ENCODE measurements around the gene AP2A2.

Gene AP2A2

DNA sequence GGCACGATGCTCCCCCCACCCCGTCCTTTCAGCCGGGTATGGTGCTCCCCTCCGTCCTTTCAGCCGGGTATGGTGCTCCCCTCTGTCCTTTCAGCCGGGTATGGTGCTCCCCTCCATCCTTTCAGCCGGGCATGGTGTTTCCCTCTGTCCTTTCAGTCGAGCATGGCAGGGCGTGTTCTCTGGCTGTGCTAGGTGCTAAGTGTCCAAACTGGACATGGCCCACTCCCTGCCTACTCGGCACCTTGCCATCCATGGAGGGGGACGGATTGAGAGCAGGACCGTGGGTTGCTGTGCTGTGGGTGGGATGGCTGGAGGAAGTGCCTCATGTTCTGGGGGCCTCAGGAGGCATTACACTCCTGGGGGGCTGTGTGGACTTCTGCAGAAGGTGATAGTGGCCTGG, 65.4 kb downstream of the AP2A2 start:
- no peak for TF ChIP-seq EZH2phosphoT487 (IDR thresholded peaks at IDR 0.05; ENCODE audit: borderline replicate concordance)
- TF ChIP-seq, protein P1, sequence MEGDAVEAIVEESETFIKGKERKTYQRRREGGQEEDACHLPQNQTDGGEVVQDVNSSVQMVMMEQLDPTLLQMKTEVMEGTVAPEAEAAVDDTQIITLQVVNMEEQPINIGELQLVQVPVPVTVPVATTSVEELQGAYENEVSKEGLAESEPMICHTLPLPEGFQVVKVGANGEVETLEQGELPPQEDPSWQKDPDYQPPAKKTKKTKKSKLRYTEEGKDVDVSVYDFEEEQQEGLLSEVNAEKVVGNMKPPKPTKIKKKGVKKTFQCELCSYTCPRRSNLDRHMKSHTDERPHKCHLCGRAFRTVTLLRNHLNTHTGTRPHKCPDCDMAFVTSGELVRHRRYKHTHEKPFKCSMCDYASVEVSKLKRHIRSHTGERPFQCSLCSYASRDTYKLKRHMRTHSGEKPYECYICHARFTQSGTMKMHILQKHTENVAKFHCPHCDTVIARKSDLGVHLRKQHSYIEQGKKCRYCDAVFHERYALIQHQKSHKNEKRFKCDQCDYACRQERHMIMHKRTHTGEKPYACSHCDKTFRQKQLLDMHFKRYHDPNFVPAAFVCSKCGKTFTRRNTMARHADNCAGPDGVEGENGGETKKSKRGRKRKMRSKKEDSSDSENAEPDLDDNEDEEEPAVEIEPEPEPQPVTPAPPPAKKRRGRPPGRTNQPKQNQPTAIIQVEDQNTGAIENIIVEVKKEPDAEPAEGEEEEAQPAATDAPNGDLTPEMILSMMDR (conservative IDR thresholded peaks at IDR 0.05; ENCODE audit: low read length) = no peak
- peaks cover 4% of the 10 kb centered on the region for H4K20me1 ChIP-seq (ENCODE audit: insufficient read depth, low read length, poor library complexity, severe bottlenecking)
- H3K4me3 ChIP-seq (ENCODE audit: low read length, poor library complexity, severe bottlenecking) = no peak overlapping the region
- H3K9ac ChIP-seq (ENCODE audit: low read depth, low read length, poor library complexity, severe bottlenecking) = no peak overlapping the region
- H3K79me2 ChIP-seq (ENCODE audit: insufficient read depth, low read length) = no peaks in the 10 kb centered on the region
- no peaks in the 10 kb centered on the region for H3F3A ChIP-seq (ENCODE audit: low read depth)
- H3K9me2 ChIP-seq (replicated peaks; ENCODE audit: low read depth, low read length) = no peaks in the 10 kb centered on the region
- H3K4me1 ChIP-seq (ENCODE audit: insufficient read depth, low read length, poor library complexity, severe bottlenecking) = no peaks in the 10 kb centered on the region
- H3K4me2 ChIP-seq (ENCODE audit: low read depth, low read length, poor library complexity, severe bottlenecking) = no peak overlapping the region
- no peaks in the 10 kb centered on the region for H3K27me3 ChIP-seq (ENCODE audit: insufficient read depth, low read length, poor library complexity, severe bottlenecking)
- H3K36me3 ChIP-seq (ENCODE audit: insufficient read depth, low read length) = peaks cover 76% of the 10 kb centered on the region; the same call in 1 of the 2 replicates
- H2AFZ ChIP-seq (ENCODE audit: low read length) = no peak overlapping the region
- no peaks in the 10 kb centered on the region for H3K9me3 ChIP-seq (ENCODE audit: insufficient read depth, low read depth, low read length)

DNA sequence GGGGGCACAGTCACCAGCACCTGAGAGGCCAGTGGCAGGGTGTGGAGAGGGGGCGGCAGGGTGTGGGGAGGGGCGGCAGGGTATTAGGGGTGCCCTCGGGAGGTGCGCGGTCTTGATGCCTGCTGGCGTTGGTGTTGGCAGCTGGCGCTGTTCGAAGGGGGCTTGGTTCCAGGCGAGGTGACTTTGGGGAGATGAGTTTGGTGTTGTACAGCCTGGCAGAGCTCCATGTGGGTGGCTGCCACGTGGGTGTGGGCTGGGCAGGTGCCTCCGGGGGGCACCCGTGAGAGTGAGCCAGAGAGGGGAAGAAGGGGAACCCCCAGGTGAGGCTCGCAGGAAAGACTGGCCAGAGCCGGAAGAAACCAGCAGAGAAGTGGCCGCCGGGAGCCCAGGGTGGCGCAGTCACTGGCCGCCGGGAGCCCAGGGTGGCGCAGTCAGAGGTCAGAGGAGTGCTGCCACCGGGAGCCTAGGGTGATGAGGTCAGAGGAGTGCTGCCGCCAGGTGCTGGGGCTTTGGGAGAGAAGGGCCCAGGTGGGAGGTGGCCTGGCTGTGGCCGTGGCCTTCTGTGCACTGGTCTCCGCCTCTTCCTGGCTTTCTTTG, 66.1 kb downstream of the AP2A2 start:
- Histone ChIP-seq H2AFZ (ENCODE audit: low read length) (no peak overlapping the region), H3K9me2 (replicated peaks; ENCODE audit: low read depth, low read length) (no peaks in the 10 kb centered on the region), H3K4me3 (ENCODE audit: low read length, poor library complexity, severe bottlenecking) (no peak overlapping the region), H4K20me1 (ENCODE audit: insufficient read depth, low read length, poor library complexity, severe bottlenecking) (peaks cover 4% of the 10 kb centered on the region), H3K4me1 (ENCODE audit: insufficient read depth, low read length, poor library complexity, severe bottlenecking) (no peaks in the 10 kb centered on the region), H3K79me2 (ENCODE audit: insufficient read depth, low read length) (no peaks in the 10 kb centered on the region), H3K9me3 (ENCODE audit: insufficient read depth, low read depth, low read length) (no peaks in the 10 kb centered on the region), H3K36me3 (ENCODE audit: insufficient read depth, low read length) (peaks cover 76% of the 10 kb centered on the region; the same call in 1 of the 2 replicates), H3K27me3 (ENCODE audit: insufficient read depth, low read length, poor library complexity, severe bottlenecking) (no peaks in the 10 kb centered on the region), H3F3A (ENCODE audit: low read depth) (no peaks in the 10 kb centered on the region), H3K4me2 (ENCODE audit: low read depth, low read length, poor library complexity, severe bottlenecking) (no peak overlapping the region), H3K9ac (ENCODE audit: low read depth, low read length, poor library complexity, severe bottlenecking) (no peak overlapping the region)
- TF ChIP-seq EZH2phosphoT487 (IDR thresholded peaks at IDR 0.05; ENCODE audit: borderline replicate concordance) = no peak
- TF ChIP-seq, protein P1 (conservative IDR thresholded peaks at IDR 0.05; ENCODE audit: low read length) = no peak

DNA sequence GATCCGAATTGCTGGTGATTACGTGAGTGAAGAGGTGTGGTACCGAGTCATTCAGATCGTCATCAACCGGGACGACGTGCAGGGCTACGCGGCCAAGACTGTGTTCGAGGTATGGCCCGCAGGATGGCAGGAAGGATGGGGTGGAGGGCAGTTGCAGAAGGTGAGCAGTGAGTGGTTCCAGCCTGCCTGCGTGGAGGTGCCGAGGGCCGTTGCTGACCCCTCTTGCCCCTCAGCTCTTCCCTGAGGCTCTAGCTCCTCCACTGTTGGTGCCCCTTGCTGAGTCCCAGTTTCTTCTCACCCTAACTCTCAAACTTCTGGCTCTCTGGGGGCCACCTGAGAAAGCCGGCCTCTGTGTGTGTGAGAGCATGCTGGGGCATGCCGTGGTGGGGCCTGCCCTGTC, 66.9 kb downstream of the AP2A2 start:
- Histone ChIP-seq H3K36me3 (ENCODE audit: insufficient read depth, low read length) (peaks cover 74% of the 10 kb centered on the region; the same call in 1 of the 2 replicates), H3K4me1 (ENCODE audit: insufficient read depth, low read length, poor library complexity, severe bottlenecking) (no peaks in the 10 kb centered on the region)

More for the DNA sequence above, 66.9 kb downstream of the AP2A2 start:
- no peak overlapping the region for H3K4me3 ChIP-seq (ENCODE audit: low read length, poor library complexity, severe bottlenecking)
- no peak for TF ChIP-seq EZH2phosphoT487 (IDR thresholded peaks at IDR 0.05; ENCODE audit: borderline replicate concordance)
- TF ChIP-seq, protein P1 (conservative IDR thresholded peaks at IDR 0.05; ENCODE audit: low read length) = no peak
- no peak overlapping the region for H3K4me2 ChIP-seq (ENCODE audit: low read depth, low read length, poor library complexity, severe bottlenecking)
- no peaks in the 10 kb centered on the region for H3F3A ChIP-seq (ENCODE audit: low read depth)
- H3K9me2 ChIP-seq (replicated peaks; ENCODE audit: low read depth, low read length) = no peaks in the 10 kb centered on the region
- no peak overlapping the region for H2AFZ ChIP-seq (ENCODE audit: low read length)
- H3K9me3 ChIP-seq (ENCODE audit: insufficient read depth, low read depth, low read length) = no peaks in the 10 kb centered on the region
- H3K79me2 ChIP-seq (ENCODE audit: insufficient read depth, low read length) = no peaks in the 10 kb centered on the region
- H3K9ac ChIP-seq (ENCODE audit: low read depth, low read length, poor library complexity, severe bottlenecking) = no peak overlapping the region
- H4K20me1 ChIP-seq (ENCODE audit: insufficient read depth, low read length, poor library complexity, severe bottlenecking) = peaks cover 4% of the 10 kb centered on the region
- H3K27me3 ChIP-seq (ENCODE audit: insufficient read depth, low read length, poor library complexity, severe bottlenecking) = no peaks in the 10 kb centered on the region

Measured in Loucy (cell line).